Lower leg skin (tissue), 3 donors: ENCODE results near the gene ANKRD31.

Experiments
- POLR2A ChIP-seq, 2 donors: fragments of 450-650 bp; IDR thresholded peaks; one replicate each; pipeline ENCODE4 v1.6.1; 2016 to 2017; ENCODE audit warnings: antibody characterized with exemption in 2 of 2, mild to moderate bottlenecking in 1 of 2, moderate library complexity in 1 of 2
- TF ChIP-seq, protein P1 (sequence below), 3 donors: fragments of 450-650 bp; IDR thresholded peaks; one replicate each; pipeline ENCODE4 v1.5.1; 2016; ENCODE audit warnings: antibody characterized with exemption in 3 of 3, mild to moderate bottlenecking in 3 of 3, moderate library complexity in 2 of 3

DNA sequence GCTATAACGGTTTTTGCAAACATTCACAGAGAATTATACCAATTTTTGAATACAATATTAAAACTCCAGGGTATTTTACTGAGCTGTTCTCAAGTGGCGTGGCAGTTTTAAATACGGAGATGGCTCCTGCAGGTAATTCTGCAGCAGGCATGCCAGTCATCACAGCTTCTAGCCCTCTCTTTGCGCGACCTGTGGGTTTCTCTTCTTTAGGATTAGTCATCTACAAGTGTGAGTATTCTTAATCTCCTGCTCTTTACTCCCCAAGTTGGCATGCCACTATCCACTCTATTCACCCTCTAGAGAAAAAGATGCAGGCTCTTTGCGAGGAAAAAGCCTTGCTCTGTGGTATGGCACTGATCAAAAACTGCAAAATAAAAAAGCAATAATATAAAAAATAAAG, 43.9 kb downstream of the ANKRD31 start:
- TF ChIP-seq, protein P1, sequence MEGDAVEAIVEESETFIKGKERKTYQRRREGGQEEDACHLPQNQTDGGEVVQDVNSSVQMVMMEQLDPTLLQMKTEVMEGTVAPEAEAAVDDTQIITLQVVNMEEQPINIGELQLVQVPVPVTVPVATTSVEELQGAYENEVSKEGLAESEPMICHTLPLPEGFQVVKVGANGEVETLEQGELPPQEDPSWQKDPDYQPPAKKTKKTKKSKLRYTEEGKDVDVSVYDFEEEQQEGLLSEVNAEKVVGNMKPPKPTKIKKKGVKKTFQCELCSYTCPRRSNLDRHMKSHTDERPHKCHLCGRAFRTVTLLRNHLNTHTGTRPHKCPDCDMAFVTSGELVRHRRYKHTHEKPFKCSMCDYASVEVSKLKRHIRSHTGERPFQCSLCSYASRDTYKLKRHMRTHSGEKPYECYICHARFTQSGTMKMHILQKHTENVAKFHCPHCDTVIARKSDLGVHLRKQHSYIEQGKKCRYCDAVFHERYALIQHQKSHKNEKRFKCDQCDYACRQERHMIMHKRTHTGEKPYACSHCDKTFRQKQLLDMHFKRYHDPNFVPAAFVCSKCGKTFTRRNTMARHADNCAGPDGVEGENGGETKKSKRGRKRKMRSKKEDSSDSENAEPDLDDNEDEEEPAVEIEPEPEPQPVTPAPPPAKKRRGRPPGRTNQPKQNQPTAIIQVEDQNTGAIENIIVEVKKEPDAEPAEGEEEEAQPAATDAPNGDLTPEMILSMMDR (IDR thresholded peaks at IDR 0.05) = no peak
- no peak for TF ChIP-seq POLR2A (IDR thresholded peaks at IDR 0.05)
